Vagina (tissue), 2 donors: ENCODE data around the gene PRELID3B.

Experiments used
- POLR2A ChIP-seq, 2 donors: fragments of 450-650 bp; IDR thresholded peaks; one replicate each; pipeline ENCODE4 v1.6.1; 2017; ENCODE audit warnings: antibody characterized with exemption in 2 of 2, mild to moderate bottlenecking in 2 of 2, moderate library complexity in 2 of 2
- POLR2AphosphoS5 ChIP-seq, 2 donors: sonication (generic); formaldehyde crosslinking; IDR thresholded peaks; one replicate each; pipeline ENCODE4 v1.9.0; 2017; ENCODE audit warnings: antibody characterized with exemption in 2 of 2, mild to moderate bottlenecking in 2 of 2, low read depth in 1 of 2; ENCODE audit not compliant: insufficient read depth in 1 of 2
- TF ChIP-seq, protein P1 (sequence below), 3 experiments: fragments of 450-650 bp in 2 of 3; fragments of 200-600 bp in 1 of 3; sonication (generic) in 1 of 3; IDR thresholded peaks; one replicate each; pipeline ENCODE4 v1.5.1; 2017 to 2019; ENCODE audit warnings: antibody characterized with exemption in 3 of 3, mild to moderate bottlenecking in 2 of 3, moderate library complexity in 2 of 3

DNA sequence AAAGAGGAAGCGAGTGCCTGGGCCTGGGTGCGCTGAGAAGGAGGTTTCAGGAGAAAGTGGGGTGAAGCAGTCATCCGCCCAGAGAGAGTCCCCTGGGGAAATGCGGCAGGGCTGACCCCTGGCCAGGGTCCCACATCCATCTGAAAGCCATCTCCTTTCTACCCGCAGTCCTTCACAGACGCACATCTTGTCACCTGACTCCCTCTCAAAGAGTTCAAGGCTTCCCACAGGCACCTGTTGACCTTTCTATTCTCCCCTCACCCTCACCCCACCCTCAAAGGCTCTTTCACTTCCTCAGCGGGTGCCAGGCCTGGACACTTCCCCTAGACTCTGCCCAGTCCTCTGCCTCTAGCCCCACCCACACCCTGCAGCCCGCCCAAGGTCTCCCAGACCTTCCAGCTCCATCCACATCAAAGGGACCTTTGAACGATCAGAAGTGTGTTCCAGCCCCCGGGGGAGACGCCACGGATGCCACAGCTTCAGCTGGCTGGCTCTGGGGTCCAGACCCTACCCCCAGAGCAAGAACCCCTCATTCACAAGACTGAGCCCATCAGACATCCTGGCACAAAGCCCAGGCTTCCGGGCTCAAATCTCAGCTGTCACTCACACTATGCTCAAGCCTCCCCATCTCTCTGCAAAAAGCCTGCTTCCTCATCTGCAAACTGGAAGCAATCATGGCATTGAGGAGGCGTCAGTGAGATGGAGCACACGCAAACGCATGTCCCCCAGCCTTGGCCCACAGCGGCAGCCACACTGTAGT, 37.6 kb downstream of the PRELID3B start:
- TF ChIP-seq, protein P1, sequence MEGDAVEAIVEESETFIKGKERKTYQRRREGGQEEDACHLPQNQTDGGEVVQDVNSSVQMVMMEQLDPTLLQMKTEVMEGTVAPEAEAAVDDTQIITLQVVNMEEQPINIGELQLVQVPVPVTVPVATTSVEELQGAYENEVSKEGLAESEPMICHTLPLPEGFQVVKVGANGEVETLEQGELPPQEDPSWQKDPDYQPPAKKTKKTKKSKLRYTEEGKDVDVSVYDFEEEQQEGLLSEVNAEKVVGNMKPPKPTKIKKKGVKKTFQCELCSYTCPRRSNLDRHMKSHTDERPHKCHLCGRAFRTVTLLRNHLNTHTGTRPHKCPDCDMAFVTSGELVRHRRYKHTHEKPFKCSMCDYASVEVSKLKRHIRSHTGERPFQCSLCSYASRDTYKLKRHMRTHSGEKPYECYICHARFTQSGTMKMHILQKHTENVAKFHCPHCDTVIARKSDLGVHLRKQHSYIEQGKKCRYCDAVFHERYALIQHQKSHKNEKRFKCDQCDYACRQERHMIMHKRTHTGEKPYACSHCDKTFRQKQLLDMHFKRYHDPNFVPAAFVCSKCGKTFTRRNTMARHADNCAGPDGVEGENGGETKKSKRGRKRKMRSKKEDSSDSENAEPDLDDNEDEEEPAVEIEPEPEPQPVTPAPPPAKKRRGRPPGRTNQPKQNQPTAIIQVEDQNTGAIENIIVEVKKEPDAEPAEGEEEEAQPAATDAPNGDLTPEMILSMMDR (IDR thresholded peaks at IDR 0.05) = no peak
- TF ChIP-seq POLR2A (IDR thresholded peaks at IDR 0.05) (no peak), POLR2AphosphoS5 (IDR thresholded peaks at IDR 0.05; ENCODE audit: insufficient read depth in 1 of 2, low read depth in 1 of 2) (no peak)
